HG03045 (cell line): ENCODE measurements around the gene ABCE1.

Source experiments
- ATAC-seq: cut with Tn5 transposase; IDR thresholded peaks from one replicate; pipeline ENCODE4 v1.9.1; 2021; ENCODE audit warnings: mild to moderate bottlenecking, moderate library complexity; ENCODE audit not compliant: unreplicated experiment

Gene ABCE1

DNA sequence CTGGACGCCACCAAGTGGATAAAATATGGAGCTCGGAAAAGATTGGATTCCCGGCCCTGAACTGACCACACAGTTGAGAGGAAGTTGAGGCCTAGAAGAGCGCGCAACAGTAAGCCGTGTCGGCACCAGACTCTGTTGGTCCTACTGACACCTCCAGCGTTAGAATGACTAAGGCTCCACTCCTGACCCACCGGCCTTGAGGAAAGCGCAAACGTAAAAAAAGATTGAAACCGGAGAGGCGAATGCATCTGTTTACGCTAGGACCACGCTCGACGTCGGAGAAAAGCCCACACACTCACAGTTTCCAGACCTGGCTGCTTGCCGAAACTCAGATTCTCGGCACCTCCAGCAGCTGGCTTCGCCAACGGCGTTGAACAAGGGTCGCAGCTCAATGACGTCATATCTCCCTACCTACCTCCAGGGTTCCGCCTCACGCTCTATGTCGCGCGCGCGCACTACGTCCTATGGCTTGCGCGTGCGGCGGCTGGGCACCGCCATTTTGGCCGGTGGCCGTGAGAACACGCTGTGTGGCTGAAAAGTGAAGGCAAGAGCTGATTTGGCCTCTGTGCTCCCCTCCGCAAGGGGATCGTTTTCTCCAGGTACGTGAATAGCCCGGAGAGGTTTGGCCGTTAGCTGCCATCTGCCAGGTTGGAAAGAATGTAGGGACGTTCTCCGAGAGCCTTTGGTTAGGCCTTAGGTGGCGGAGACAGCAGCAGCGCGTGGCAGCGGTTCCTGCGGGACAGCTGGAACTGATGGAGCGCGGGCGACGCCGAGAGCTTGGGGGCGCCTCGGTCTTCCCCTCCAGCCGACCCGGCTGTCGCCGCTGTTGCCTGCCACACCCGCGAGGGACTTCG lies at the start of gene ABCE1, which contains the start of gene ANAPC10:
Gene ABCE1, plus strand, starts transcription at position 491 of the 854 bp plus-strand sequence. CDS start 6,102 bp downstream, outside the sequence.
Gene ANAPC10, minus strand, starts transcription at position 376 of the 854 bp plus-strand sequence. CDS start 2,097 bp downstream, outside the sequence.
- peak; percentile 82 for ATAC-seq

DNA sequence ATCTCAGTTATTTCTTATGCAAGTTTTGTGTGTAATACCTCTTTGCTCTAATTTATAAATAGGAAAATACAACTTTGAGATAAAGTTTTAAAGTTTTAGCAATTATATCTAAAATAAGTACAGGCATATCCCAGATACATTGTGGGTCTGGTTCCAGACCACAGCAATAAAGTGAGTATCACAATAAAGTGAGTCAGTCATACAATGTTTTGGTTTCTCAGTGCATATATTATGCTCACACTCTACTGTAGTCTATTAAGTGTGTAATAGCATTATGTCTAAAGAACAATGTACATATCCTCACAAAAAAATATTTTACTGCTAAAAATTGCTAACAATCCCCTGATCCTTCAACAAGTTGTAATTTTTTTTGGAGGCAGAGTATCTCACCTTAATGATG lies 49.3 kb upstream of the ABCE1 start:
- no peak for ATAC-seq

DNA sequence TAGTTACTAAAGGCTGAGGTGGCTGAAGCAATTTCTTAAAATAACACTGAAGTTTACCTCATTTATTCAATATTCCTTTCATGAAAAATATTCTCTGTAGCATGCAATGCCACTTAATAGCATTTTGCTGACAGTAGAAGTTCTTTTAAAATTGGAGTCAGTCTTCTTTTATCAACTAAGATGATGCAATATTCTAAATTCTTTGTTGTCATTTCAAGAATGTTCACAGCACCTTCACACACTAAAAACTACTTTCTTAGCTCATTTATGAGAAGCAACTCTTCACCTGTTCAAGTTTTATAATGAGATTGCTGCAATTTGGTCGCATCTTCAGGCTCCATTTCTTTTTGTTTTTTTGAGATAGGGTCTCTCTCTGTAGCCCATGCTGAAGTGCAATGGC lies 48.9 kb upstream of the ABCE1 start:
- no peak for ATAC-seq

DNA sequence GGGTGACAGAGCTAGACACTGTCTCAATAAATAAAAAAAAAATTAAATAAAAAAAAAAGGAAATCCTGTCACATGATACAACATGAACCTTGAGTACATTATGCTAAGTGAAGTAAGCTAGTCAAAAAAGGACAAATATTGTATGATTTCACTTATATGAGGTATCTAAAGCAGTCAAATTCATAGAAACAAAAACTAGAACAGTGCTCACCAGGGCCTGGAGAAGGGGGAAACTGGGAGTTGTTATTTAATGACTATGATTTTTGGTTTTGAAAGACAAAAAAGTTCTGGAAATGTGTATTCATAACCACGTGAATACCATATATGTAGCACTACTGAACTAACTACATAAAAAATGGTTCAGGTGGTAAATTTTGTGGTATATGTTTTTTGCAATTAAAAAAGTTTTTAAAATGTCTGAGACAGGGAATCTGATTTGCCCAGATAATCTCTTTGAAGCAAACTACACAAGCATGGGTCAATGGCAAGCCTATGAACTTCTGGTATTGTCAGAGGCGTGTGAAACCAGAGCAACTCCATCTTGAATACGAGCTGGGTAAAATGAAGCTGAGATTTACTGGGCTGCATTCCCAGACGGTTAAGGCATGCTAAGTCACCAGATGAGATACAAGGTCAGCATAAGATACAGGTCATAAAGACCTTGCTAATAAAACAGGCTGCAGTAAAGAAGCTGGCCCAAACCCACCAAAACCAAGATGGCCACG lies 42.4 kb upstream of the ABCE1 start:
- no peak for ATAC-seq

DNA sequence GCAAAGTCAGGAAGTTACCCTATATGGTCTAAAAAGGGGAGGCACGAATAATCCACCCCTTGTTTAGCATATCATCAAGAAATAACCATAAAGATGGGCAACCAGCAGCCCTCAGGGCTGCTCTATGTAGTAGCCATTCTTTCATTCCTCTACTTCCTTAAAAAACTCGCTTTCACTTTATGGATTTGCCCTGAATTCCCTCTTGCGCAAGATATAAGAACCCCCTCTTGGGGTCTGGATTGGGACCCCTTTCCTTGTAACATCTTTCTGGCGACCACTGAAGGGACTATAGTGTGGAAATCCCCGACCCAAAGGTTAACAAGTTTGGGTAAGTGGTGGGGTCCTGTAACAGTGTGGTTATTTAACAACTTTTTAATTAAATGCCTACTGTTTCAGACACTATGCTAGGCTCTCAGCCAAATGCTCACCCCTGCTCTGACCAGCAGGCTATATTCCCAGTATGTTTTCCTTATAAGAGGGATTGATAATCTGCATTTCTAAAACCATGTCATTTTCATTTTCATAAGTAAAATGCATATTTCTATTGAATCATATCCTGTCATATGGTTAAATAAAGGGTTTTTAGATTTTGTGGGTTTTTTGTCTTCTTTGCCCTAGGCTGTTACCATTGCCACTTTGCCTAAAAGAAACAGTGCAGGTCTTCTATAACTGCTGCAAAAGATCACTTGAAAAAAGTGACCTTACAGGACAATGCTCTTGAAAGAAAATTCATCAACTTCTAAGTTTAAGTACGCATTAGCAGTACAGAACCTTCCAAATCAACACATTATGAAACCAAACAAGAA lies 41.6 kb upstream of the ABCE1 start:
- ATAC-seq, result no peak

DNA sequence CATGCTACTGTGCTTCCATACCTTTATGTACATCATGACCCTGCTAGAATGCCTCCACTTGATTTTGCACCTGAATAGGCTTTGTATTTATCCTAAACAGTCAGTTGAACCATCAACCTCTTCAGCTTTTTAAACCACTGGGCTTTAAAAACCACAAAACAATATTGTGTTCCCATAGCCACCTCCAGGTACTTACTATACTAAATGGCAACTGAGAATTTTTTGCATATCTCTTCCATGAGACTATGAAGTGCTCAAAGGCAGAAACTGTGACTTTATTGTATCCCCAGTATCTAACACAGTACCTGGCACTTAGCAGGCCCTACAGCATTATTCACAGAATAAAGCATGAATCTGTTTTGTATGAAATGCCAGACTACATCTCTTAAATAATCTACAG lies 39.9 kb upstream of the ABCE1 start:
- no peak for ATAC-seq

DNA sequence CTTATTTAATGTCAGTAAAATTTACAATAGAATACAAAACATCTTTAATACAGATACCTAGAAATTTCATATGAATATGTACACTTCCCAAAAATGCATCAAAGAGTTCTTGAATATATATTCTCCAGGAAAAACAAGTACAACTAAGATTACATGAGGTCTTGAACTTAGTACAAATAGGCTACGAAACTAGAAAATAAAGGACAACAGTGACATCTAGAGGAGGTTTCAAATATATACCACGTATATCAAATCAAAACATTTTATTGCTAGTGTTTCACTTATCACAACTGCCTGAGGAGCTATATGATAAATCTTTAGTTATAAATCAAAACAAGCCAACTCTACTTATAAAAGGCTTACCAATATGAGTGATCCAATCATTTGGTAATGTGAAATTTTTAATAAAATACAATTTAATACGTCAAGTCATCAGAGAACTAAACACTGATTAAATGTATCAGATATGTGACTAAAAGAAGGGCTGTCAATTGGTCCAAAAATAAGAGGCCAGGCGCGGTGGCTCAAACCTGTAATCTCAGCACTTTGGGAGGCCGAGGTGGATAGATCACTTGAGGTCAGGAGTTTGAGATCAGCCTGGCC lies 36.7 kb upstream of the ABCE1 start:
- peak; percentile 47 for ATAC-seq

DNA sequence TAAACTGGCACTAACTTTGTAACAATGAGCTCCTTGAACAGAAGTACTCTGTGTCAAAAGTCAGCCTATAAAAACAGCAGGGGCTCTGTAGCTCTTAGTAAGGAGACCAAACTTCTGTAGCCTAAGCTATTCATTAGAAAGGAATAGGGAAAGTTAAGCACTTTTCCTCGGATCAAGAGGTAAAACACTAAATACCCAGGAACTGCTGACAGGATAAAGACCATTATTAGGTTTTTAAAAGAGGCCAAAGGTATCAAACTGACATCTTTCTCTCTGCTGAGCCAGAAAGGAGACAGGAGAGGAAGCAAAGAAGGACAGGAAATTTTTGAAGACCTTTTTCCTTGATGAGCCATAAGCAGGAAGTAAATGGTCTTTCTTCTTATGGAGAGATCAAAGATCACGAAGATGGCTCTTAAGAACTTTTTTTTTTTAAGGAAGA lies 32.0 kb upstream of the ABCE1 start:
- no peak for ATAC-seq

DNA sequence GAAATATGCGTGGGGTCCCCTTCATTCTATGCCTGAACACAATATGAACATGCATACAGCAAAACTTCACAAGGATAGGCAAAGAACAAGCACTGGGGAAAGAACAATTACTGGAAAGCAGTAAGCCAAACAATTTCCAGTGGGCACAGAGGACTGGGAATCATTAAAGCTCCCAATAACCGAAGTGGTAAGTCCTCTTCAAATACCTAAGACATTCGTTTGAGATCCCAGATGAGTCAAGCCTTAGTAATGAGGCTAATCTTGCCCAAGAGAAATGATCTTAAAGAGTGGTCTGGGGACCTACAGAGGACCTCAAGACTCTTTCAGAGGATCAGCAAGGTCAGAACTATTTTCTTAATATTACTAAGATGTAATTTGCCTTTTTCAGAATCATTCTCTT lies 28.8 kb upstream of the ABCE1 start:
- ATAC-seq, result no peak

DNA sequence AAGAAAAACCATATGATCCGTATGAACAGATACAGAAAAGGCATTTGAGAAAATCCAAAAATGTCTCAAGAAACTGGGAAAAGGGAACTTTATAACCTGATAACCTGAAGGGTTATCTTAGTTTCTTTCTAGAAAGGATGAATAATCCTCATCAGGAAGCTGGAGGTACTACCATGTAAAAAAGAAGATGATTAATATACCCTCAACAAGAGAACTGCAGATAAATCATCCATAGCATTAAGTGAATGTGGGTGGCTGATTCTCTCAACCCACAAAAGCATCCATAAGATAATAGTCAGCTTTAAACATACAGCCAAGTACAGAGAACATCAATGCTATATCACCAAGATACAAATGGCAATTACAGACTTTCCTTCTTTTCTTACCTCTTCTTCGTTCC lies 26.6 kb upstream of the ABCE1 start:
- ATAC-seq, result no peak

DNA sequence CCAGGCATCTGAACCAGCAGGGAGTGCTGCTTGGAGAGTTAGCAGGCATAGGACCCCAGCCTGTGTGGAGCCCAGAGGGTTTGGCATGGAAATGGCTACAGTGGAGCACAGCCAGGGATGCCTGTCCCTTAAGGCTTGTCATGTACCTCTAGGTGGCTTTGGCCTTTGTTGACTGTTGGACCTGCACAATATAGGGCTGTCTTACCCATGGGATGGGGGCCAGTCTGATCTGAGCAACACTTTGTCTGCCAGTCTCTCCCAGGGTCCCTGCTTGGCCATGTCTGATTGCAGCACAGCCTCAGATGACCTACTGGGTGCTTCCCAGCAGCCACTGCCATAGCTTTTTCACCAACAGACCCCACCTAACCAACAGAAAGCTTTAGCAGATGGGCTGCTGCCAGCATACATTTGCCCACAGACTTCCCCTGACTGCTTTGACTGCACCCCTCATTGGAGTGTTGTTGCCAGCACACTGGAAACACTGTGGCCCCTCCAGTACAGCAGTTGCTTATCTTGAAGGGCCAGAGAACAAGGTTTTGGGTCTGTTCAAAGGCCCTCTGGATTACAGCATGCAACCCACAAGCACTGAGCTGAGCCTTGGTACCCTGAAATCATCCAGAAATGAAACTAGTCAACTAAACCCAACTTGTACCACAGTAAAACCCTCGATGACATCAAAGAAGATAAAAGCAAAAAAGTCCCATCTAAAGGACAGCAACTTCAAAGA lies 22.2 kb upstream of the ABCE1 start:
- no peak for ATAC-seq

DNA sequence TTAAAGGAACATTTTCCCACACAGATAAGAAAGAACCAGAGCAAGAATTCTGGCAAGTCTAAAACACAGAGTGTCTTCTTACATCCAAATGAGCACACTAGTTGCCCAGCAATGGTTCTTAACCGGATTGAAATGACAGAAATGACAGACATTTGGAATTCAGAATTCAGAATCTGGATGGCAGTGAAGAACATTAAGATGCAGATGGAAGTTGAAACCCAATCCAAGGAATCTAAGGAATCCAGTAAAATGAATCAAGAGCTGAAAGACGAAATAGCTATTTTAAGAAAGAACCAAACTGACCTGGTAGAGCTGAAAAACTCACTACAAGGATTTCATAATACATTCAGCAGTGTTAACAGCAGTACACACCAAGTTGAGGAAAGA lies 21.6 kb upstream of the ABCE1 start:
- no peak for ATAC-seq

DNA sequence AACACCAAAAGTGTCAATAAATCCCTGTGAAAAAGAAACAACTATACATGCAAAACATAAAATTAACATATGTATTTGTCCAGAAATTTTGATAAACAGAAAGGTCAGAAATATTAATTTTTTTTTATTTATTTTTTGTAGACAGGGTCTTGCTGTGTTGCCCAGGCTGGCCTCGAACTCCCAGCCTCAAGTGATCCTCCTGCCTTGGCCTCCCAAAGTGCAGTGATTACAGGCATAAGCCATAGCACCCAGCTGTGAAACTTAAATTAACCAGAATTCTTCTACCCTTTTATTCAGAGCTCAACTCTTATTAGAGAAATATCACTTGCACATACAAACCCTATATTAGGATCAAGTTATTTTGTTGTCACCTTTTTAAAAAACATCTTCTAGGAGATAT lies 16.4 kb upstream of the ABCE1 start:
- ATAC-seq, result no peak

DNA sequence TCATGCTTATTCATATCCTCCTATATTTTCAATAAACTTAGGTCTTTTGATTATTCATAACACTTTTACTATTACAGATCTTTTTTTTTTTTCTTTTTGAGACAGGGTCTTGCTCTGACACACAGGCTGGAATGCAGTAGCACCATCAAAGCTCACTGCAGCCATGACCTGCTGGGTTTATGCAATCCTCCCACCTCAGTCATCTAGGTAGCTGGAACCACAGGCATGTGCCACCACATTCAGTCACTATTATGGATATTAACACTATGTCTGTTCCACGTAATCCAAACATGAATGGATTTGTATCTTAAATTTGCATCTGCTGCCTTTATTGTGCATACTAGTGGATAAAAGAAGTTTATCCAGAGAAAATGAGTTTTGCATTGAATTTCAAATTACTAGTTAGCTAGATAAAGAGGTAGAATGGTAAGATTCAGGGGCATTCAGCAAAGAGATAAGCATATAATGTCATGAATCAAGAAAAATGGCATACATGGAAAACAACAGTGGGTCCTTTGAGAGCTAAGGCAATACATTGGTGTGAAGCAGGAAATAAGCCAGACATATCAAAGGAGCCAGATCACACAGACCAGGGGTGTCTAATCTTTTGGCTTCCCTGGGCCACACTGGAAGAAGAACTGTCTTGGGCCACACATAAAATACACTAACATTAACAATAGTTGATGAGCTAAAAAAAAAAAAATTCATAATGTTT lies 14.1 kb upstream of the ABCE1 start:
- ATAC-seq, result no peak

DNA sequence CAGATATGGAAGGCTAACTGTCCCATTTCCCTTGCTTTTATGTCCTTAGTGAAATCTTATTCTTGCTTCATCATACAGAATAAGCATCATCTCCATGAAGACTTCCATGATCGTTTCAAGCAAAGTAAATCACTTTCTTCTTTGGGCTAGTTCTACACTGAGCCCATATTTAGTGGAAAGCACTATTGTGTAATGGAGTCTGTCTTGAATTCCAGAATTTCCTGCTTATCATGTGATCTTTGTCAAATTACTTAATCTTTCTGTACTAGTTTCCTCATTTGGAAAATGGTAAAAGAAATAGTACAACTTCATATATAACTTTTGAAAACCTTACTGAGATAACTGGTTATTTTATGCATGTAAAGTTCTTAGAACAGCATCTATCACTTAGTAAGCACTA lies 7.7 kb upstream of the ABCE1 start:
- no peak for ATAC-seq

DNA sequence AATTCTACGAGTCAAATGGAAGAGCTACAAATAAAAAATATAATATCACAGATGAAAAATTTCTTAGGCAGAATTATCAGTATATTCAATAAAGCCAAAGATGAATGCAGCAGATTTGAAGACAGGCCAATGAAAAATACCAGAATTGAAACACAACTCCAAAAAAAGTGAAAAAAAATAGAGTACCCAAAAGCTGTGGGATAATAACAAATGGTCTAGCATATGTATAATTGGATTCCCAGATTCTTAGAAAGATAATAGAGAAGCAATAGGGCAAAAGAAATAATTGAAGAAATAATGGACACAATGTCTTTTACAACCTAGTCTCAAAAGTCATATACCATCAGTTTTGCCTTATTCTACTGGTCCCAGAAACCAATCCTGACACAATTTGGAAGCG lies 4.5 kb upstream of the ABCE1 start:
- ATAC-seq, result no peak

DNA sequence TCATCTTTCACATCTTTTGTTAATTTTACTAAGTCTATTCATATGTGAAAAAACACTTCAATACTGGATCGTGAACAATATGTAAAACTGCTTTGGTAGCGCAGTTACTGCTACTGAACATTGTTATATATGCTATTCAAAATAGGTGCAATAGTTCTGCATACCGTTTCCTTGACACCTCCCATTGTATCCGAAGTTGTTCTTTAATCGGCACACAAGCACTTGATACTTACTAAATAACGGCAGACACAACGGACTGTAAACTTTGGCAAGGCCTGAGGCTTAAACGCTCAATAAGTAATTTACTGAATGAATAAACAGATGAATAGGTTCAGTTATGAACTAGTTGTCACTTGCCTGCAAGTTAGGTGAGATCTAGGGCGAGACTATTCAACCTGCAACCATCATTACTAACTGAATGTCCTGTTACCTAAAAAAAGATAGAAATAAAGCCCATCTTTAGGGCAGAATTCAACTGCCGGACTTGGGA lies 735 bp upstream of the ABCE1 start:
- peak; percentile 1 for ATAC-seq

DNA sequence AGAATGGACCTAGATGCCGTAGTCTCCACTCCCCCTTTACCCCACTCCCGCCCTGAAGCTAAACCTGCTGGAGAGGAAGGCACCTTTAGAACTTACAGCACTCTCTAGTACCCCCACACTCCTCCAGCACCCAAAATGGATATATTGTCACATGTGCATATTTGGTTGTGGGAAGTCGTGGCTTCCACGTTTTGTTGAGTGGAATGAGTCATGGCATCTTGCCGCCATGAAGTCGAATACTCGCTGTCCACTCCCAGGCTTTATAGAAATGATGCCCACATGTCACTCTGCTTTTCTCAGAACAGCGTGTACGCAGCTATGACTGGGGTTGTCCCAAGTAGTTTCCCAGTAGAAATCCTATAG lies 545 bp downstream of the ABCE1 start:
- peak; percentile 18 for ATAC-seq

DNA sequence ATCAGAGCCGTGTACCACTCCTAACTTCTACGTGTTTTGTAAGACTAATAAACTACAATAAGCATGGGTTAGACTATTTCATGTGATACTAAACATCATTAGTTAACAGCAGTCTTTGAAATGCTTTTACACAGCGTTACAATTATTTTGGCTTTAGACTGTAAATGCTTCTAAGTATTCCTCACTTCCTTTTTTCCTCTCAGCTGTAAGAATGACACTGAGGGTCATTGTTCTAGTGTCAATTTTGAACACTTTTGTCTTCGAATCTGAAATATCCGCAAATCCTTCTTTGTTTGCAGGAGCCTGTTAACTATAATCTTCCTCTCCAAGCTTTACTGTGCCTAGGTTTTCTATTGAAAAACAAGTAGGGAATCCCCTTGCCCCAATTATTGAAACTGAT lies 1.5 kb downstream of the ABCE1 start:
- no peak for ATAC-seq
